Measurements from ENCODE around the gene OSR1. TPM values are rescaled to one million over a fixed set of nuclear protein-coding genes. Genes with fewer than 3 reads are reported as not detected.
"Not testable (repeated sequence)": the region's sequence is repeated elsewhere in the genome, so short reads cannot be mapped to it uniquely, and the experiment has no call there.

OSR1 gene
- not detected for total RNA-seq

DNA sequence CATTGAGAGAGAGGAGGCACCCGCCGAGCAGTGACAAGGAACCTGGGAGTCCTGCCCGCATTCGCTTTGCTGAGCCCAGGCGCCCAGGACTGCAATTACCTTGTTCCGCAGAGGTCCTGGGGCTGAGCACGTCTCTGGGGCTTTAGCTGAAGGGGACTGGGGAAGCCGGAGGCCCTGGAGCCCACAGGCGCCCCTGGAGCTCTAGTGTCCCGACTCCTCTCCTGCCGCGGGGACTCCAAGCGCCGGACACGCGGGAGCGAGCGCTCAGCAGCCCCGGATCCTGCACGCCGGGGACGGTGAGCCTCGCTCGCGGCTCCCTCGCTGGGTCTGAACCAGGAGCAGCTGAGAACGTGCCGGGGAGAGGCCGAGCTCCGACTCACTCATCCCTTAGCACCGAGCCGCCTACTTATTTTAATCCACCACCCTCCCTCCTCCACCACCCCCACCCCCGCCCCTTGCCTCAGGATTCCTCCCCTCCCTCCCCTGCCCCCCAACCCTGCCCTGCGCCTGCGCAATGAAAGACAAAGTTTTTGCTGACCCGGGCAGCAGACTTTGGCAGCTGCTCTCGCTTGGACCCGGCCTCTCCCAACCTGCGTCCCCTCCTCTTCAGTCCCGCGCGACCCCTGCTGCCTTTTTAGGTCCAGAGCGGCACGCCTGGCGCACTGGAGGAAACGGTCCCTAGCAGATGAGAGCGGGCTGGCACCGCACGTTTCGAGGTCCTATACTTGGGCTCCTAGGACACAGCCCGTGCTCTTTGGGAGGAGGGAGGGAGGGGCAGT lies at the start of gene OSR1:
TSS of gene OSR1 (minus strand) at position 382 of the 779 bp plus-strand sequence. CDS start 4,818 bp downstream, outside the sequence.
- no peak for DNase-seq
- H3K4me1 Mint-ChIP-seq = peaks cover 39% of the 10 kb centered on the region

GRCh38 chr2:19403785-19404184 lies 45.4 kb upstream of the OSR1 start:
- DNase-seq (no peak), ATAC-seq (no peak)
- H3K9me3 Mint-ChIP-seq (ENCODE audit: low read depth) = no peaks in the 10 kb centered on the region
- H3K27ac Mint-ChIP-seq = no peak overlapping the region
- peaks cover 14% of the 10 kb centered on the region for H3K27me3 Mint-ChIP-seq
- CTCF ChIA-PET = no interaction called here
- H3K36me3 Mint-ChIP-seq = no peaks in the 10 kb centered on the region
- no peaks in the 10 kb centered on the region for H3K4me1 Mint-ChIP-seq
- no peak overlapping the region for H3K4me3 Mint-ChIP-seq

More for the DNA sequence above, at the start of gene OSR1:
- Mint-ChIP-seq H3K4me3 (no peak within 1 kb of the TSS), H3K9me3 (ENCODE audit: low read depth) (no peaks in the 10 kb centered on the region), H3K27ac (peak within 1 kb of the TSS; percentile 43), H3K27me3 (peaks cover 99% of the 10 kb centered on the region), H3K36me3 (peaks cover 1% of the 10 kb centered on the region)
- ATAC-seq = no peak
- CTCF ChIA-PET = interaction anchor here (4.3 kb wide), 1 partner anchor 8 kb away, joined by 25 read pairs; no protein-coding TSS in a partner anchor

DNA sequence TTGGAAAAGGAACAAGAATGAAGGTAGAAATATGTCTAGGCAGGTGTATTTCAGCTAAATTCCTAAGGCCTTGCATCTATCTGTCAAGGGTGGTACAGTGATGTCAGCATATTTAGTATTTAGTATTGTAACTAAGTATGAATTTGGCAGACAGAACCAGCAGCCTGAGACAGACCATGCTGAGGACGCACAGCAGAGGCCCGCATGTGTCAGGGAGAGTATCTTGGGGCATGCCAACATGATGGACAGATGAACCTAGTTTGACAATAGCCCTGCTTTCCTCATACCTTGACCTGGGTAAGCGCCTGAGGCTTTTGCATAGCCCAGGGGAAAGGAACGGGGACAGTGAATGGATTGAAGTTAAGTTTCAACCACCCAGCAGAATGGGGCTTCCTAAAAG lies 33.8 kb upstream of the OSR1 start:
- H3K27ac Mint-ChIP-seq = no peak overlapping the region
- DNase-seq (no peak), ATAC-seq (no peak)
- CTCF ChIA-PET = no interaction called here
- H3K4me3 Mint-ChIP-seq = no peak overlapping the region
- no peaks in the 10 kb centered on the region for H3K4me1 Mint-ChIP-seq
- no peaks in the 10 kb centered on the region for H3K36me3 Mint-ChIP-seq
- H3K9me3 Mint-ChIP-seq (ENCODE audit: low read depth) = no peaks in the 10 kb centered on the region
- peaks cover 7% of the 10 kb centered on the region for H3K27me3 Mint-ChIP-seq

GRCh38 chr2:19389469-19389868 lies 31.0 kb upstream of the OSR1 start:
- H3K27ac Mint-ChIP-seq; H3K4me3 Mint-ChIP-seq; H3K27me3 Mint-ChIP-seq; ATAC-seq; DNase-seq; H3K9me3 Mint-ChIP-seq (ENCODE audit: low read depth); H3K4me1 Mint-ChIP-seq; CTCF ChIA-PET; H3K36me3 Mint-ChIP-seq: not testable (repeated sequence)

DNA sequence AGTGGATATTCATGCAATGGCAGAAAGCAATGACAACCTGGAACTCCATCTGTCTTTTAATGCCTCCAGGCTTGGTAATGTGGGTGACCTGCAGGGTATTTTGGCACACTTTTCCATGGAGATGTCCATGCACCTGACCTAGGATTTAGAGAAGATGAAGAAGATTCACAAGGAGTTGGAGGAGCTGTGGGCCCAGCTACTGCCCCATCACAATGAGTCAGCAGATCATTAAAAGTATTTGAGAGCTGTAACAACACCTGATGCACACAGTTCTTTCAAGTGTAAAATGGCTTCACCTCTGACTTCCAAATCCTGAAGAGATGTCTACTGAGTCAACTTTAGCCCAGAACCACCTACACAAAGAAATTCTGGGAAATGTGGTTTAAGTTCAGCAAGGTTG lies 22.1 kb upstream of the OSR1 start:
- Mint-ChIP-seq H3K9me3 (ENCODE audit: low read depth) (no peaks in the 10 kb centered on the region), H3K27ac (no peak overlapping the region)
- no peak for ATAC-seq

GRCh38 chr2:19378939-19379338 lies 20.5 kb upstream of the OSR1 start:
- no peaks in the 10 kb centered on the region for H3K4me1 Mint-ChIP-seq
- no peak for DNase-seq
- ATAC-seq = no peak
- CTCF ChIA-PET = no interaction called here
- peaks cover 48% of the 10 kb centered on the region for H3K27me3 Mint-ChIP-seq
- no peaks in the 10 kb centered on the region for H3K36me3 Mint-ChIP-seq
- H3K4me3 Mint-ChIP-seq = no peak overlapping the region
- no peaks in the 10 kb centered on the region for H3K9me3 Mint-ChIP-seq (ENCODE audit: low read depth)
- no peak overlapping the region for H3K27ac Mint-ChIP-seq

More for the DNA sequence above, 22.1 kb upstream of the OSR1 start:
- no peak for DNase-seq
- no peaks in the 10 kb centered on the region for H3K36me3 Mint-ChIP-seq
- peaks cover 36% of the 10 kb centered on the region for H3K27me3 Mint-ChIP-seq
- no peak overlapping the region for H3K4me3 Mint-ChIP-seq
- H3K4me1 Mint-ChIP-seq = no peaks in the 10 kb centered on the region
- CTCF ChIA-PET = no interaction called here

GRCh38 chr2:19377717-19378116 lies 19.3 kb upstream of the OSR1 start:
- CTCF ChIA-PET = no interaction called here
- H3K4me1 Mint-ChIP-seq = no peaks in the 10 kb centered on the region
- no peaks in the 10 kb centered on the region for H3K36me3 Mint-ChIP-seq
- peaks cover 47% of the 10 kb centered on the region for H3K27me3 Mint-ChIP-seq
- no peak for DNase-seq
- no peaks in the 10 kb centered on the region for H3K9me3 Mint-ChIP-seq (ENCODE audit: low read depth)
- no peak overlapping the region for H3K4me3 Mint-ChIP-seq
- ATAC-seq = no peak
- H3K27ac Mint-ChIP-seq = no peak overlapping the region

DNA sequence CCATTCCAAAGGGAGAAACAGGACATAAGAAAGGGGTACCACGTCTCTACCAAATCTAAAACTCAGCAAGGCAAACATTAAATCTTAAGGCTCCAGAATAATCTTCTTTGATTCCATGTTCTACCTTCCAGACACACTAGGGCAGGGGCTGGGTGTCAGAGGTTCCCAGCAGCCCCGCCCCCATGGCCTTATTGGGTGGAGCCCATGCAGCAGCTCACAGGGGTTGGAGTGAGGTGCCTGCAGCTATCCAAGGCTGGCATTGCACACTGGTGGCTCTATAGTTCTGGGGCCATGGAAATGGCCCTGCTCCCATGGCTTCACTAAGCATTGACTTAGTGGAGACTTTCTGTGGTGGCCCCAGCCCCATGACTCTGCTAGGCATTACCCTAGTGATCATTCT lies 14.9 kb upstream of the OSR1 start:
- Mint-ChIP-seq H3K27ac (no peak overlapping the region), H3K4me1 (no peaks in the 10 kb centered on the region), H3K36me3 (no peaks in the 10 kb centered on the region), H3K27me3 (peaks cover 53% of the 10 kb centered on the region), H3K9me3 (ENCODE audit: low read depth) (no peaks in the 10 kb centered on the region), H3K4me3 (no peak overlapping the region)
- ATAC-seq = no peak
- DNase-seq = no peak
- CTCF ChIA-PET = no interaction called here

DNA sequence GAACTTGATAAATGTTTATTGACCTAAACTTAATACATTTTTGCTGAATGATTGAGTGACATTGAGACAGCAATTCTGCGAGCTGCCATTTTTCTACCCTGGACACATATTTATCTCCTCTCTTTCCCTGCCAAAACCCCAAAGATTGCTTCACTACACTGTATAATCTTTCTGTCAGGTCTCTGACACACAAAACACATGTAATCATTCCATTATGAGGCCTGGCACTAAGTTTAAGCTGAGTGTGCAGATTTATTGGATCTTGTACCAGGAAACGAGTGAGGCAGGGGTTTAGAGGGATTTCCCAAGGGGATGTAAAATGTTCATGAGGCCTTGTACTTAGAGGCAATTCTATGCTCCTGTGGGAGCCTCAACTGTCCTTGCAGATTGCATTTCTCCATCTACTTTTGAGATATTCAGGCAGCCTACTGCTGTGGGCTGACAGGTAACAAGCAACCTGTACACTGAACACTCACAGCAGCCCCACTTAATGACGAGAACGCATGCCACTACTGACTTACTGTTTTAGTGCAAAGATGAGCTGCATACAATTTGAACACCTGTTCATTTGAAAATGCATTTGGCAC lies 13.7 kb upstream of the OSR1 start:
- peaks cover 57% of the 10 kb centered on the region for H3K27me3 Mint-ChIP-seq
- no peaks in the 10 kb centered on the region for H3K4me1 Mint-ChIP-seq
- CTCF ChIA-PET = no interaction called here
- H3K27ac Mint-ChIP-seq = no peak overlapping the region
- H3K4me3 Mint-ChIP-seq = no peak overlapping the region
- ATAC-seq (no peak), DNase-seq (no peak)
- H3K9me3 Mint-ChIP-seq (ENCODE audit: low read depth) = no peaks in the 10 kb centered on the region
- no peaks in the 10 kb centered on the region for H3K36me3 Mint-ChIP-seq

- ATAC-seq (no peak), DNase-seq (no peak)
- Mint-ChIP-seq H3K9me3 (ENCODE audit: low read depth) (no peaks in the 10 kb centered on the region), H3K36me3 (no peaks in the 10 kb centered on the region), H3K4me3 (no peak overlapping the region), H3K4me1 (no peaks in the 10 kb centered on the region), H3K27me3 (peaks cover 58% of the 10 kb centered on the region), H3K27ac (no peak overlapping the region)
- CTCF ChIA-PET = interaction anchor here (1.0 kb wide), 1 partner anchor 21 kb away, joined by 4 read pairs; no protein-coding TSS in a partner anchor
Observed at GRCh38 chr2:19369341-19369955, 11.0 kb upstream of the OSR1 start.

DNA sequence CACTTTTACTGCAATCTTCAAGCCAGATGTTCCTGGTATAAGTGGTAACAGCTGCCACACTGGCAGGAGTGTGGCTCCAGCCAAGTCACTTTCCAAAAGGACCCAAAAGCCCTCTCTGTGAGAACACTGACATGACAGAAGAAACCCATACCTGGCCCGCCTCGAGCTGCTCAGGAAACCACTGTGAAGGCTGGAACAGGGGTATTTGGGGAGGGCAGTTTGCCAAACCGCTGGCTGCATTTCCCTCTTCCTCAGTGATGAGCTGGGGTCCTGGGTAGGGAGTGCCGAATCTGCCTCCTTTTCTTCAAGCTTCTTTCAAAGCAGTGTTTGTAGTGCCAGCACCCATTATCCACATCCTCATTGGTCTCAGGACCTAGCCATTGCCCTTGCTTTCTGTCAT lies 10.3 kb upstream of the OSR1 start:
- DNase-seq (no peak), ATAC-seq (no peak)
- CTCF ChIA-PET = no interaction called here
- Mint-ChIP-seq H3K4me1 (no peaks in the 10 kb centered on the region), H3K27me3 (peaks cover 60% of the 10 kb centered on the region), H3K27ac (no peak overlapping the region), H3K9me3 (ENCODE audit: low read depth) (no peaks in the 10 kb centered on the region), H3K4me3 (no peak overlapping the region), H3K36me3 (no peaks in the 10 kb centered on the region)

DNA sequence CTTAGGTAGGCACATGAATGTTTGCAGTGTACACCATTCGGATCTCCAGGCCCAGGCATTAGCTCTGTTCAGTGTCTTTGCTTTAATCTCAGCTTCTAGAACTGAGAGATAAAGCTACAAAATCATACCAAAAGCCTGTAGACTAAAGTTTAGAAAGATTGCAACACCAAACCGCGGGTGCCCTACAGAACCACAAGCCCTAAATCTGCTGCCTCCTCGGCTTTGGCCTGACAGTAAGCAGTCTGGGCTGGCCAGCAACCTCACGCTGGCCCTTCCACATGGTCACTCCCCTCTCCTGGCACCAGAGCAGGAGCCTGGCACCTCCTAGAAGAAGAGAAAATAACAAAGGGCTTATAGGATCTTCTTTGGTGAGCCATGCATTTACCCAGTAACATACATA lies 8.9 kb upstream of the OSR1 start:
- Mint-ChIP-seq H3K4me3 (no peak overlapping the region), H3K27me3 (peaks cover 71% of the 10 kb centered on the region), H3K9me3 (ENCODE audit: low read depth) (no peaks in the 10 kb centered on the region), H3K27ac (no peak overlapping the region), H3K4me1 (peaks cover 12% of the 10 kb centered on the region), H3K36me3 (no peaks in the 10 kb centered on the region)
- CTCF ChIA-PET = interaction anchor here (0.7 kb wide), 1 partner anchor 20 kb away, joined by 3 read pairs; no protein-coding TSS in a partner anchor
- no peak for DNase-seq
- no peak for ATAC-seq

DNA sequence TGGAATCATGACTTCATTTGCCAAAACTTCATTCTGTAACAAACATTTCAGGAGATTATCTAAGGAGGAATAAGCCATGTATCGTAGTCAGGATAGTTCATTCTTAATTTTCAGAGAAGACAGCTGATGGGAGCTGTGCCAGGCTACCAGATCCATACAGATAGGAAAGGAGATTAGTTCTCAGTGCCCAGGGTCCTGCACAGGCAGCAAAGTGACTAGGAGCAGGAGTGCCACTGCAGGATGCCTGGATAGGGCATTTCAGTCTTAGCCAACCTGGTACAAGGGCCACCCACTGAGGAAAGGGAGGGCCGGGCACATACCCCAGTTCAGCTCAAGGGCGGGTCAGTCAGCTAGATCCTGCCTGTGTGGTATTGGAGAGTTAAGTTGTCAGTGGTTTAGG lies 6.7 kb upstream of the OSR1 start:
- no peak overlapping the region for H3K4me3 Mint-ChIP-seq
- H3K9me3 Mint-ChIP-seq (ENCODE audit: low read depth) = no peaks in the 10 kb centered on the region
- CTCF ChIA-PET = no interaction called here
- DNase-seq (no peak), ATAC-seq (no peak)
- H3K27me3 Mint-ChIP-seq = peaks cover 78% of the 10 kb centered on the region
- no peak overlapping the region for H3K27ac Mint-ChIP-seq
- H3K36me3 Mint-ChIP-seq = no peaks in the 10 kb centered on the region
- peaks cover 23% of the 10 kb centered on the region for H3K4me1 Mint-ChIP-seq

- H3K4me3 Mint-ChIP-seq = no peak overlapping the region
- CTCF ChIA-PET = interaction anchor here (1.2 kb wide), 1 partner anchor 14 kb away, joined by 5 read pairs; no protein-coding TSS in a partner anchor
- H3K36me3 Mint-ChIP-seq = no peaks in the 10 kb centered on the region
- peaks cover 83% of the 10 kb centered on the region for H3K27me3 Mint-ChIP-seq
- no peak overlapping the region for H3K27ac Mint-ChIP-seq
- peaks cover 23% of the 10 kb centered on the region for H3K4me1 Mint-ChIP-seq
- ATAC-seq (no peak), DNase-seq (no peak)
- H3K9me3 Mint-ChIP-seq (ENCODE audit: low read depth) = no peaks in the 10 kb centered on the region
Observed at GRCh38 chr2:19364014-19364413, 5.6 kb upstream of the OSR1 start.
